HEK293 (cell line): ENCODE results near the gene AKAP6.

Experiments
- BCL11B ChIP-seq: fragments of 450-650 bp; formaldehyde crosslinking; IDR thresholded peaks from 2 replicates; pipeline ENCODE4 v1.5.1; 2016; ENCODE audit warnings: low read depth, missing biosample characterization, missing genetic modification characterization
- KLF9 ChIP-seq: fragments of 450-650 bp; formaldehyde crosslinking; IDR thresholded peaks from 2 replicates; pipeline ENCODE4 v1.5.1; 2016; ENCODE audit warnings: missing biosample characterization, missing genetic modification characterization, low read depth
- TRIM28 ChIP-seq: IDR thresholded peaks from 2 replicates; pipeline ENCODE4 v1.6.1; 2011; ENCODE audit warnings: low read length, control low read depth, borderline replicate concordance
- ZNF157 ChIP-seq: fragments of 450-650 bp; formaldehyde crosslinking; IDR thresholded peaks from 2 replicates; pipeline ENCODE4 v1.5.1; 2016; ENCODE audit warnings: missing biosample characterization, missing genetic modification characterization
- ZNF24 ChIP-seq: fragments of 450-650 bp; formaldehyde crosslinking; IDR thresholded peaks from 2 replicates; pipeline ENCODE4 v1.5.1; 2016; ENCODE audit warnings: missing biosample characterization, missing genetic modification characterization
- TF ChIP-seq, protein P1 (sequence below): fragments of 450-650 bp; formaldehyde crosslinking; IDR thresholded peaks from 2 replicates; pipeline ENCODE4 v1.5.1; 2016; ENCODE audit warnings: missing biosample characterization, missing genetic modification characterization
- TF ChIP-seq, protein P2 (sequence below): fragments of 450-650 bp; formaldehyde crosslinking; IDR thresholded peaks from 2 replicates; pipeline ENCODE4 v1.5.1; 2016; ENCODE audit warnings: missing biosample characterization, missing genetic modification characterization, borderline replicate concordance
- TF ChIP-seq, protein P3 (sequence below): fragments of 450-650 bp; formaldehyde crosslinking; IDR thresholded peaks from 2 replicates; pipeline ENCODE4 v1.5.1; 2016; ENCODE audit warnings: missing biosample characterization, missing genetic modification characterization
- TF ChIP-seq, protein P4 (sequence below): fragments of 450-650 bp; formaldehyde crosslinking; IDR thresholded peaks from 2 replicates; pipeline ENCODE4 v1.5.1; 2016; ENCODE audit warnings: missing biosample characterization, missing genetic modification characterization

DNA sequence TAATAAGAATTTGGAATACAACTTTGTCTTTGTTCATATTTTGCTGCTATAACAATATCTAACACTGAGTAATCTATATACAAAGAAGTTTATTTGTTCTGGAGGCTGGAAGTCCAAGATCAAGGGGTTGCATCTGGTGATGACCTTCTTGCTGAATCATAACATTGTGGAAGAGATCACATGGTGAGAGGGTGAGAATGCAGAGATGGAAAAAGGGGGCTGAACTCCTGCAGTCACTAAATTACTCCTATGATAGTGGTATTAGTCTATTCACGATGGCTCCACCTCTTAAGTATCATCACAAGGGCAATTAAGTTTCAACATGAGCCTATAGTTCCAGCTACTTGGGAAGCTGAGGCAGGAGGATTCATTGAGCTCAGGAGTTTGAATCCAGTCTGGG is 4.5 kb upstream of the AKAP6 start:
- TF ChIP-seq, protein P1, sequence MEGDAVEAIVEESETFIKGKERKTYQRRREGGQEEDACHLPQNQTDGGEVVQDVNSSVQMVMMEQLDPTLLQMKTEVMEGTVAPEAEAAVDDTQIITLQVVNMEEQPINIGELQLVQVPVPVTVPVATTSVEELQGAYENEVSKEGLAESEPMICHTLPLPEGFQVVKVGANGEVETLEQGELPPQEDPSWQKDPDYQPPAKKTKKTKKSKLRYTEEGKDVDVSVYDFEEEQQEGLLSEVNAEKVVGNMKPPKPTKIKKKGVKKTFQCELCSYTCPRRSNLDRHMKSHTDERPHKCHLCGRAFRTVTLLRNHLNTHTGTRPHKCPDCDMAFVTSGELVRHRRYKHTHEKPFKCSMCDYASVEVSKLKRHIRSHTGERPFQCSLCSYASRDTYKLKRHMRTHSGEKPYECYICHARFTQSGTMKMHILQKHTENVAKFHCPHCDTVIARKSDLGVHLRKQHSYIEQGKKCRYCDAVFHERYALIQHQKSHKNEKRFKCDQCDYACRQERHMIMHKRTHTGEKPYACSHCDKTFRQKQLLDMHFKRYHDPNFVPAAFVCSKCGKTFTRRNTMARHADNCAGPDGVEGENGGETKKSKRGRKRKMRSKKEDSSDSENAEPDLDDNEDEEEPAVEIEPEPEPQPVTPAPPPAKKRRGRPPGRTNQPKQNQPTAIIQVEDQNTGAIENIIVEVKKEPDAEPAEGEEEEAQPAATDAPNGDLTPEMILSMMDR (tag by site-specific recombination): no peak
- TF ChIP-seq, protein P2, sequence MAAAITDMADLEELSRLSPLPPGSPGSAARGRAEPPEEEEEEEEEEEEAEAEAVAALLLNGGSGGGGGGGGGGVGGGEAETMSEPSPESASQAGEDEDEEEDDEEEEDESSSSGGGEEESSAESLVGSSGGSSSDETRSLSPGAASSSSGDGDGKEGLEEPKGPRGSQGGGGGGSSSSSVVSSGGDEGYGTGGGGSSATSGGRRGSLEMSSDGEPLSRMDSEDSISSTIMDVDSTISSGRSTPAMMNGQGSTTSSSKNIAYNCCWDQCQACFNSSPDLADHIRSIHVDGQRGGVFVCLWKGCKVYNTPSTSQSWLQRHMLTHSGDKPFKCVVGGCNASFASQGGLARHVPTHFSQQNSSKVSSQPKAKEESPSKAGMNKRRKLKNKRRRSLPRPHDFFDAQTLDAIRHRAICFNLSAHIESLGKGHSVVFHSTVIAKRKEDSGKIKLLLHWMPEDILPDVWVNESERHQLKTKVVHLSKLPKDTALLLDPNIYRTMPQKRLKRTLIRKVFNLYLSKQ (tag by site-specific recombination): no peak
- no peak for TF ChIP-seq BCL11B
- TF ChIP-seq, protein P3, sequence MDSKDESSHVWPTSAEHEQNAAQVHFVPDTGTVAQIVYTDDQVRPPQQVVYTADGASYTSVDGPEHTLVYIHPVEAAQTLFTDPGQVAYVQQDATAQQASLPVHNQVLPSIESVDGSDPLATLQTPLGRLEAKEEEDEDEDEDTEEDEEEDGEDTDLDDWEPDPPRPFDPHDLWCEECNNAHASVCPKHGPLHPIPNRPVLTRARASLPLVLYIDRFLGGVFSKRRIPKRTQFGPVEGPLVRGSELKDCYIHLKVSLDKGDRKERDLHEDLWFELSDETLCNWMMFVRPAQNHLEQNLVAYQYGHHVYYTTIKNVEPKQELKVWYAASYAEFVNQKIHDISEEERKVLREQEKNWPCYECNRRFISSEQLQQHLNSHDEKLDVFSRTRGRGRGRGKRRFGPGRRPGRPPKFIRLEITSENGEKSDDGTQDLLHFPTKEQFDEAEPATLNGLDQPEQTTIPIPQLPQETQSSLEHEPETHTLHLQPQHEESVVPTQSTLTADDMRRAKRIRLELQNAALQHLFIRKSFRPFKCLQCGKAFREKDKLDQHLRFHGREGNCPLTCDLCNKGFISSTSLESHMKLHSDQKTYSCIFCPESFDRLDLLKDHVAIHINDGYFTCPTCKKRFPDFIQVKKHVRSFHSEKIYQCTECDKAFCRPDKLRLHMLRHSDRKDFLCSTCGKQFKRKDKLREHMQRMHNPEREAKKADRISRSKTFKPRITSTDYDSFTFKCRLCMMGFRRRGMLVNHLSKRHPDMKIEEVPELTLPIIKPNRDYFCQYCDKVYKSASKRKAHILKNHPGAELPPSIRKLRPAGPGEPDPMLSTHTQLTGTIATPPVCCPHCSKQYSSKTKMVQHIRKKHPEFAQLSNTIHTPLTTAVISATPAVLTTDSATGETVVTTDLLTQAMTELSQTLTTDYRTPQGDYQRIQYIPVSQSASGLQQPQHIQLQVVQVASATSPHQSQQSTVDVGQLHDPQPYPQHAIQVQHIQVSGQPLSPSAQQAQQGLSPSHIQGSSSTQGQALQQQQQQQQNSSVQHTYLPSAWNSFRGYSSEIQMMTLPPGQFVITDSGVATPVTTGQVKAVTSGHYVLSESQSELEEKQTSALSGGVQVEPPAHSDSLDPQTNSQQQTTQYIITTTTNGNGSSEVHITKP: no peak
- TF ChIP-seq, protein P4, sequence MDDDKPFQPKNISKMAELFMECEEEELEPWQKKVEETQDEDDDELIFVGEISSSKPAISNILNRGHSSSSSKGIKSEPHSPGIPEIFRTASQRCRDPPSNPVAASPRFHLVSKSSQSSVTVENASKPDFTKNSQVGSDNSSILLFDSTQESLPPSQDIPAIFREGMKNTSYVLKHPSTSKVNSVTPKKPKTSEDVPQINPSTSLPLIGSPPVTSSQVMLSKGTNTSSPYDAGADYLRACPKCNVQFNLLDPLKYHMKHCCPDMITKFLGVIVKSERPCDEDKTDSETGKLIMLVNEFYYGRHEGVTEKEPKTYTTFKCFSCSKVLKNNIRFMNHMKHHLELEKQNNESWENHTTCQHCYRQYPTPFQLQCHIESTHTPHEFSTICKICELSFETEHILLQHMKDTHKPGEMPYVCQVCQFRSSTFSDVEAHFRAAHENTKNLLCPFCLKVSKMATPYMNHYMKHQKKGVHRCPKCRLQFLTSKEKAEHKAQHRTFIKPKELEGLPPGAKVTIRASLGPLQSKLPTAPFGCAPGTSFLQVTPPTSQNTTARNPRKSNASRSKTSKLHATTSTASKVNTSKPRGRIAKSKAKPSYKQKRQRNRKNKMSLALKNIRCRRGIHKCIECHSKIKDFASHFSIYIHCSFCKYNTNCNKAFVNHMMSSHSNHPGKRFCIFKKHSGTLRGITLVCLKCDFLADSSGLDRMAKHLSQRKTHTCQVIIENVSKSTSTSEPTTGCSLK: no peak
- TF ChIP-seq ZNF24 (tag by site-specific recombination): no peak
- TF ChIP-seq KLF9 (tag by site-specific recombination): no peak
- TF ChIP-seq ZNF157 (tag by site-specific recombination): no peak
- TF ChIP-seq TRIM28: no peak
